Measurements from ENCODE around the gene LSG1. TPM values are rescaled to one million over a fixed set of nuclear protein-coding genes. Genes with fewer than 3 reads are reported as not detected.

The LSG1 gene
- total RNA-seq, 1 experiment from 2014 or later: 39.7 TPM

DNA sequence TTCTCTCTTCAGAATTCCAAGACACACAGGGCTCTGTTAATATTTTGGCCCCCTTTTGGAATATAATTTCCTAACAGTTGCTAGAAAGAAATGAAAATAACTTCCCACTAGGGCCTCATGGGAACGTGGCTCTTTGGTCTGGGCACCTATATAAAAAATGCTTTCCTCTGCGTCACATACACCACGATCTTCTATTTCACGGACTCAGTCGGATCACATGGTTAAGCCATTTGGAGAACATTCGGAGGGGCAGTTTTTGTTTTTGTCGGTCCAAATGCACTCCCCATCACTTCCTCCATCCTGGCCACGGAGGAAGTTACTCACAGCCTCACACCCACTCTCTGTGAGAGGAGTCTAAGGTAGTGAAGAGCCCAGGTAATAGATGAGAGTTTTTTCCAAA is 59.8 kb downstream of the LSG1 start:
- no peak for TF ChIP-seq POLR2AphosphoS5 (IDR thresholded peaks at IDR 0.05; ENCODE audit: low read depth, low read length)
- no peak for TF ChIP-seq ZFX (IDR thresholded peaks at IDR 0.05)
- no peak for TF ChIP-seq SRF (IDR thresholded peaks at IDR 0.05; ENCODE audit: low read depth)
- TF ChIP-seq, protein P1, sequence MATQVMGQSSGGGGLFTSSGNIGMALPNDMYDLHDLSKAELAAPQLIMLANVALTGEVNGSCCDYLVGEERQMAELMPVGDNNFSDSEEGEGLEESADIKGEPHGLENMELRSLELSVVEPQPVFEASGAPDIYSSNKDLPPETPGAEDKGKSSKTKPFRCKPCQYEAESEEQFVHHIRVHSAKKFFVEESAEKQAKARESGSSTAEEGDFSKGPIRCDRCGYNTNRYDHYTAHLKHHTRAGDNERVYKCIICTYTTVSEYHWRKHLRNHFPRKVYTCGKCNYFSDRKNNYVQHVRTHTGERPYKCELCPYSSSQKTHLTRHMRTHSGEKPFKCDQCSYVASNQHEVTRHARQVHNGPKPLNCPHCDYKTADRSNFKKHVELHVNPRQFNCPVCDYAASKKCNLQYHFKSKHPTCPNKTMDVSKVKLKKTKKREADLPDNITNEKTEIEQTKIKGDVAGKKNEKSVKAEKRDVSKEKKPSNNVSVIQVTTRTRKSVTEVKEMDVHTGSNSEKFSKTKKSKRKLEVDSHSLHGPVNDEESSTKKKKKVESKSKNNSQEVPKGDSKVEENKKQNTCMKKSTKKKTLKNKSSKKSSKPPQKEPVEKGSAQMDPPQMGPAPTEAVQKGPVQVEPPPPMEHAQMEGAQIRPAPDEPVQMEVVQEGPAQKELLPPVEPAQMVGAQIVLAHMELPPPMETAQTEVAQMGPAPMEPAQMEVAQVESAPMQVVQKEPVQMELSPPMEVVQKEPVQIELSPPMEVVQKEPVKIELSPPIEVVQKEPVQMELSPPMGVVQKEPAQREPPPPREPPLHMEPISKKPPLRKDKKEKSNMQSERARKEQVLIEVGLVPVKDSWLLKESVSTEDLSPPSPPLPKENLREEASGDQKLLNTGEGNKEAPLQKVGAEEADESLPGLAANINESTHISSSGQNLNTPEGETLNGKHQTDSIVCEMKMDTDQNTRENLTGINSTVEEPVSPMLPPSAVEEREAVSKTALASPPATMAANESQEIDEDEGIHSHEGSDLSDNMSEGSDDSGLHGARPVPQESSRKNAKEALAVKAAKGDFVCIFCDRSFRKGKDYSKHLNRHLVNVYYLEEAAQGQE (IDR thresholded peaks at IDR 0.05; ENCODE audit: low read depth): no peak
- no peak for TF ChIP-seq RAD21 (IDR thresholded peaks at IDR 0.05; ENCODE audit: low read depth)
- TF ChIP-seq CBX3 (IDR thresholded peaks at IDR 0.05; ENCODE audit: low read depth): no peak
- no peak for TF ChIP-seq YY1 (IDR thresholded peaks at IDR 0.05; ENCODE audit: extremely low read depth, insufficient replicate concordance, low read depth, low read length)
- no peak for TF ChIP-seq EZH2phosphoT487 (IDR thresholded peaks at IDR 0.05; ENCODE audit: borderline replicate concordance)
- no peak for TF ChIP-seq JUND (IDR thresholded peaks at IDR 0.05)
- TF ChIP-seq, protein P2, sequence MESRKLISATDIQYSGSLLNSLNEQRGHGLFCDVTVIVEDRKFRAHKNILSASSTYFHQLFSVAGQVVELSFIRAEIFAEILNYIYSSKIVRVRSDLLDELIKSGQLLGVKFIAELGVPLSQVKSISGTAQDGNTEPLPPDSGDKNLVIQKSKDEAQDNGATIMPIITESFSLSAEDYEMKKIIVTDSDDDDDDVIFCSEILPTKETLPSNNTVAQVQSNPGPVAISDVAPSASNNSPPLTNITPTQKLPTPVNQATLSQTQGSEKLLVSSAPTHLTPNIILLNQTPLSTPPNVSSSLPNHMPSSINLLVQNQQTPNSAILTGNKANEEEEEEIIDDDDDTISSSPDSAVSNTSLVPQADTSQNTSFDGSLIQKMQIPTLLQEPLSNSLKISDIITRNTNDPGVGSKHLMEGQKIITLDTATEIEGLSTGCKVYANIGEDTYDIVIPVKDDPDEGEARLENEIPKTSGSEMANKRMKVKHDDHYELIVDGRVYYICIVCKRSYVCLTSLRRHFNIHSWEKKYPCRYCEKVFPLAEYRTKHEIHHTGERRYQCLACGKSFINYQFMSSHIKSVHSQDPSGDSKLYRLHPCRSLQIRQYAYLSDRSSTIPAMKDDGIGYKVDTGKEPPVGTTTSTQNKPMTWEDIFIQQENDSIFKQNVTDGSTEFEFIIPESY (IDR thresholded peaks at IDR 0.05; ENCODE audit: extremely low read depth, insufficient replicate concordance, low read length): no peak
- TF ChIP-seq SIN3A (IDR thresholded peaks at IDR 0.05; ENCODE audit: low read depth): no peak
- no peak for TF ChIP-seq CTCF (IDR thresholded peaks at IDR 0.05 in 2 of 3, conservative IDR thresholded peaks at IDR 0.05 in 1 of 3; ENCODE audit: borderline replicate concordance in 1 of 3, insufficient read depth in 1 of 3, low read depth in 2 of 3, low read length in 2 of 3)
- TF ChIP-seq, protein P3, sequence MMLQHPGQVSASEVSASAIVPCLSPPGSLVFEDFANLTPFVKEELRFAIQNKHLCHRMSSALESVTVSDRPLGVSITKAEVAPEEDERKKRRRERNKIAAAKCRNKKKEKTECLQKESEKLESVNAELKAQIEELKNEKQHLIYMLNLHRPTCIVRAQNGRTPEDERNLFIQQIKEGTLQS (IDR thresholded peaks at IDR 0.05): no peak

More for the DNA sequence above, 59.8 kb downstream of the LSG1 start:
- Histone ChIP-seq H3K27ac (ENCODE audit: low read depth, low read length) (no peak overlapping the region), H3K4me1 (ENCODE audit: control insufficient read depth in 1 of 2, insufficient read depth in 2 of 2, low read length in 2 of 2) (no peaks in the 10 kb centered on the region), H3K9me3 (ENCODE audit: control insufficient read depth in 1 of 2, insufficient read depth in 1 of 2, low read depth in 1 of 2, low read length in 2 of 2) (no peaks in the 10 kb centered on the region), H3K9me2 (ENCODE audit: insufficient read depth) (no peaks in the 10 kb centered on the region), H3K27me3 (ENCODE audit: insufficient read depth, low read length) (no peaks in the 10 kb centered on the region), H3K36me3 (ENCODE audit: control insufficient read depth in 1 of 2, insufficient read depth in 2 of 2, low read length in 2 of 2) (no peaks in the 10 kb centered on the region; a peak in 1 of 4 replicates), H3K9ac (ENCODE audit: low read length) (no peak overlapping the region), H2AFZ (ENCODE audit: low read depth, low read length, poor library complexity, severe bottlenecking) (no peak overlapping the region), H3K4me3 (replicated peaks in 1 of 2; ENCODE audit: low read depth in 1 of 2, low read length in 2 of 2) (no peak overlapping the region), H3K4me2 (ENCODE audit: low read length) (no peak overlapping the region), H3K79me2 (ENCODE audit: insufficient read depth, low read length) (no peaks in the 10 kb centered on the region), H4K20me1 (ENCODE audit: insufficient read depth) (no peaks in the 10 kb centered on the region)
- RAD21 ChIA-PET (ENCODE audit: low non-redundant PET in 1 of 2, low total read pairs in 2 of 2, uncharacterized antibody in 2 of 2, unreplicated experiment in 2 of 2): interaction anchor here in 1 of 2 experiments (0.7 kb wide), 1 partner anchor 270 kb away, joined by 6 read pairs; no protein-coding TSS in a partner anchor
- intact Hi-C loops (cut with micrococcal nuclease): no loop called here
- CTCF ChIA-PET: interaction anchor here (1.3 kb wide), 1 partner anchor 18 kb away, joined by 3 read pairs; no protein-coding TSS in a partner anchor
- ATAC-seq (no peak), DNase-seq (ENCODE audit: low read depth, low spot score) (no peak)
- no TSS peak for BruUV-seq (replicated peaks)
- POLR2A ChIA-PET: no interaction called here

All from HCT116 (cell line).